GM23248 (cell line): ENCODE measurements around the gene POMZP3.
"Not testable (repeated sequence)": the region's sequence is repeated elsewhere in the genome, so short reads cannot be mapped to it uniquely, and the experiment has no call there.

Experiments
- EZH2 ChIP-seq: fragments of 200-600 bp; sonication (generic); IDR thresholded peaks from 2 replicates; pipeline ENCODE4 v1.6.1; 2018; ENCODE audit warnings: antibody characterized with exemption, mild to moderate bottlenecking; ENCODE audit not compliant: insufficient read depth, poor library complexity, severe bottlenecking
- EZH2phosphoT487 ChIP-seq: fragments of 200-600 bp; sonication (generic); IDR thresholded peaks from 2 replicates; pipeline ENCODE4 v1.6.1; 2018; ENCODE audit warnings: antibody characterized with exemption, moderate library complexity, mild to moderate bottlenecking, low read depth; ENCODE audit not compliant: insufficient read depth

- not testable (repeated sequence) for TF ChIP-seq EZH2, EZH2phosphoT487
Measured at GRCh38 chr7:76600116-76600482, 27.0 kb downstream of the POMZP3 start.
